T1000 (cell line): ENCODE results near the gene SERPIND1.
"Not testable (repeated sequence)": the region's sequence is repeated elsewhere in the genome, so short reads cannot be mapped to it uniquely, and the experiment has no call there.

Experiments
- DNase-seq: peaks from one replicate; lab custom pipeline; 2025; ENCODE audit warnings: mixed read lengths; lab: John Stamatoyannopoulos, UW

Gene SERPIND1

GRCh38 chr22:20773793-20774212 is at the start of gene SERPIND1:
SERPIND1 (plus strand) TSS chr22:20774113; CDS start chr22:20779313, 5,200 bp downstream.
- no peak for DNase-seq

- no peak for DNase-seq
Measured at GRCh38 chr22:20724676-20725454, 49.0 kb upstream of the SERPIND1 start.

GRCh38 chr22:20725987-20726558 is 47.8 kb upstream of the SERPIND1 start:
- DNase-seq = no peak

GRCh38 chr22:20727118-20728015 is 46.5 kb upstream of the SERPIND1 start:
- no peak for DNase-seq

- no peak for DNase-seq
Measured at GRCh38 chr22:20728523-20729190, 45.3 kb upstream of the SERPIND1 start.

GRCh38 chr22:20729194-20729593 is 44.7 kb upstream of the SERPIND1 start:
- DNase-seq = no peak

GRCh38 chr22:20732431-20732830 is 41.5 kb upstream of the SERPIND1 start:
- DNase-seq = not testable (repeated sequence)

GRCh38 chr22:20735356-20736162 is 38.4 kb upstream of the SERPIND1 start:
- not testable (repeated sequence) for DNase-seq

- DNase-seq = not testable (repeated sequence)
Measured at GRCh38 chr22:20736891-20737290, 37.0 kb upstream of the SERPIND1 start.

- no peak for DNase-seq
Measured at GRCh38 chr22:20738394-20739089, 35.4 kb upstream of the SERPIND1 start.

GRCh38 chr22:20740222-20740951 is 33.5 kb upstream of the SERPIND1 start:
- DNase-seq = no peak

GRCh38 chr22:20741008-20741633 is 32.8 kb upstream of the SERPIND1 start:
- no peak for DNase-seq

GRCh38 chr22:20741634-20742581 is 32.0 kb upstream of the SERPIND1 start:
- DNase-seq = no peak

GRCh38 chr22:20742764-20743163 is 31.1 kb upstream of the SERPIND1 start:
- DNase-seq = no peak

- DNase-seq = no peak
Measured at GRCh38 chr22:20744456-20744855, 29.5 kb upstream of the SERPIND1 start.

GRCh38 chr22:20745119-20745518 is 28.8 kb upstream of the SERPIND1 start:
- DNase-seq = no peak

- no peak for DNase-seq
Measured at GRCh38 chr22:20746431-20747189, 27.3 kb upstream of the SERPIND1 start.
